ENCODE data around the gene CYP27A1. TPM values are rescaled to one million over a fixed set of nuclear protein-coding genes. Genes with fewer than 3 reads are reported as not detected.

Gene CYP27A1
- total and polyA plus RNA-seq, 5 experiments from 2014 or later: 0.14 to 0.53 (median 0.31) TPM

DNA sequence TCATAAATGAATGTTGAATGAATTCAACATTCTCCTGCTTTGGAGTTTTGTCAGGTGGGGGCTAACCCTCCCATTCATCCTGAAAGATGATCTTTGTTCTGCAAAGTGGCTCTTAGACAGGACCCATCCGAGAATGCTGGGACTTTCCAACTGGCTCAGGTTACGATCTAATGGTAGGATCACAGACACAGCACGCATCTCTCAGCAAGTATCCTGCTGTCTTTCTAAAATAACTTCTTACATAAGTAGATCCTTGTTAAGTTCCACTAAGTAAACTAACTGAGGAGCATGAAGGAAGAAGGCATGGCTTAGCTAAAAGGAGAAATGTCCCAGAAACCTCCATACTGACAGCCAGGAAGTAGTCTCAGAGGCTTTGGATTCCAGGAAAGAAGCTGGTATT lies 23.7 kb downstream of the CYP27A1 start:
- POLR2A ChIA-PET: no interaction called here
- H3K36me3 Mint-ChIP-seq: peaks cover 2 to 13% (median 12%) of the 10 kb centered on the region in 3 donors
- peaks cover 0 to 9% (median 7%) of the 10 kb centered on the region in 4 donors for H3K4me1 Mint-ChIP-seq
- H3K27me3 Mint-ChIP-seq: peaks cover 16 to 38% (median 30%) of the 10 kb centered on the region in 5 donors
- DNase-seq: no peak
- H3K9me3 Mint-ChIP-seq: peaks cover 0 to 19% (median 12%) of the 10 kb centered on the region in 9 donors
- ATAC-seq: no peak
- no peak overlapping the region for H3K27ac Mint-ChIP-seq
- H3K4me3 Mint-ChIP-seq: no peak overlapping the region

GRCh38 chr2:218806346-218806978 lies 24.5 kb downstream of the CYP27A1 start:
- ATAC-seq (no peak), DNase-seq (no peak)
- Mint-ChIP-seq H3K36me3 (peaks cover 2 to 13% (median 12%) of the 10 kb centered on the region in 3 donors), H3K9me3 (peaks cover 0 to 19% (median 12%) of the 10 kb centered on the region in 9 donors), H3K27ac (peak overlapping the region in 1 of 10 donors; percentile 8), H3K27me3 (peaks cover 20 to 40% (median 31%) of the 10 kb centered on the region in 5 donors), H3K4me1 (peaks cover 0 to 9% (median 7%) of the 10 kb centered on the region in 4 donors), H3K4me3 (no peak overlapping the region)
- POLR2A ChIA-PET: no interaction called here

- Mint-ChIP-seq H3K36me3 (peaks cover 2 to 13% (median 12%) of the 10 kb centered on the region in 3 donors), H3K9me3 (peaks cover 0 to 19% (median 12%) of the 10 kb centered on the region in 9 donors), H3K27me3 (peaks cover 23 to 52% (median 30%) of the 10 kb centered on the region in 5 donors), H3K27ac (no peak overlapping the region), H3K4me3 (no peak overlapping the region), H3K4me1 (peaks cover 0 to 4% (median under 1%) of the 10 kb centered on the region in 4 donors)
- POLR2A ChIA-PET: no interaction called here
- no peak for DNase-seq
- ATAC-seq: no peak
These were observed 25.7 kb downstream of the CYP27A1 start for GRCh38 chr2:218807626-218808025.

DNA sequence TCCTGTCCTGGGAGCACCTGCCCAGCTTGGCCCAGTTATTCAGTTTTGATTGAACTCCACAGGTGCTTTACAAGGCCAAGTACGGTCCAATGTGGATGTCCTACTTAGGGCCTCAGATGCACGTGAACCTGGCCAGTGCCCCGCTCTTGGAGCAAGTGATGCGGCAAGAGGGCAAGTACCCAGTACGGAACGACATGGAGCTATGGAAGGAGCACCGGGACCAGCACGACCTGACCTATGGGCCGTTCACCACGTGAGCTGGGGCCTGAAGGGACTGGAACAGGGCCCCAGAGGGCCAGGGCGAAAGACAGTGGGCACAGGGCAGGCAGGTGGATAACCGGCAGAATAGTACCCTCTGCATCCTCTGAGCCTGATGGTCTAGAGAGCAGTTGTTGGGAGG lies 27.6 kb downstream of the CYP27A1 start:
- Mint-ChIP-seq H3K9me3 (peaks cover 0 to 13% (median 10%) of the 10 kb centered on the region in 9 donors), H3K4me3 (no peak overlapping the region), H3K27me3 (peaks cover 23 to 68% (median 34%) of the 10 kb centered on the region in 5 donors), H3K27ac (peak overlapping the region in 1 of 10 donors; percentile 31), H3K4me1 (no peaks in the 10 kb centered on the region), H3K36me3 (peaks cover 2 to 13% (median 8%) of the 10 kb centered on the region in 3 donors)
- DNase-seq: no peak
- no peak for ATAC-seq
- POLR2A ChIA-PET: interaction anchor here (1.1 kb wide), 1 partner anchor 99 kb away, joined by 3 read pairs; the partner anchor contains the start of gene TTLL4

DNA sequence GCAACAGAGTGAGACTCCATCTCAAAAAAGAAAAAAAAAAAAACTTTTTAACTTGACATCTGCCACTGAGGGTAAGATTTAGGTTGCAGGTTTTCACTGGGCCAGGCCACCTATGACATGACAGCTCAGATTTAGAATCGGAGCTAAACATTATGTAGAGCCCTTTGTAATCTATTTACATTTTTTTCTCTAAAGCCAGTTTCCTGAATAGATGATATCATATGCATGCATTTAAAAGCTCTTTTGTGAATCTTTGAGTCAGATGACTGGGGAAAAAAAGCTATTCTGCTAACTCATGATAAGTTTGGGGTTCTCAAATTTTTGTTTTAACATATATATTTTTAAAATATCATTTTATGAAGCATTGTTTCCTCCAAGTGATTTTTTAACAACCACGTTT lies 28.3 kb downstream of the CYP27A1 start:
- Mint-ChIP-seq H3K27me3 (peaks cover 15 to 60% (median 34%) of the 10 kb centered on the region in 5 donors), H3K36me3 (peaks cover 0 to 5% (median under 1%) of the 10 kb centered on the region in 3 donors), H3K27ac (no peak overlapping the region), H3K4me3 (no peak overlapping the region), H3K9me3 (peaks cover 0 to 6% (median 3%) of the 10 kb centered on the region in 9 donors), H3K4me1 (no peaks in the 10 kb centered on the region)
- DNase-seq: no peak
- ATAC-seq: no peak
- POLR2A ChIA-PET: interaction anchor here (1.1 kb wide), 1 partner anchor 99 kb away, joined by 3 read pairs; the partner anchor contains the start of gene TTLL4

DNA sequence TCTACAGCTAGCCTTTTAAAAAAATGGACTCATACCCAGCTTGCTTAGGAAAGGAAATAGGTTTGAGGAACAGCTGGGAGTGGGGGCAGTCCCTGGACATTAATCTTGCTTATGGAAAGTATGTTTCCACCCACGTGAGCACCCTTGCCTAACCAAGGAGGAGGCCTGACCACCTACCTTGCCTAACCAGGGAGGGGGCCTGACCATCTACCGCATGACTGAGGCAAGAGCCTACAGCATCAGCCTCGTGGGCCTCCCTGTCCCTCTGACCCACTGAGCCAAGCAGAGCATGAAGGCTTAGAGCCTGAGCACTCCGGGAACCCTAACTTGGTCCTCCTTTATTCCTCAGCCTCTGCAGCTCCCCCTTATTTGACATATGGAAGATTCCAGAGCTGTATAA lies 29.4 kb downstream of the CYP27A1 start:
- Mint-ChIP-seq H3K4me3 (no peak overlapping the region), H3K4me1 (no peaks in the 10 kb centered on the region), H3K27me3 (peaks cover 14 to 51% (median 28%) of the 10 kb centered on the region in 5 donors), H3K27ac (no peak overlapping the region), H3K9me3 (no peaks in the 10 kb centered on the region), H3K36me3 (no peaks in the 10 kb centered on the region)
- POLR2A ChIA-PET: no interaction called here
- DNase-seq (no peak), ATAC-seq (no peak)

DNA sequence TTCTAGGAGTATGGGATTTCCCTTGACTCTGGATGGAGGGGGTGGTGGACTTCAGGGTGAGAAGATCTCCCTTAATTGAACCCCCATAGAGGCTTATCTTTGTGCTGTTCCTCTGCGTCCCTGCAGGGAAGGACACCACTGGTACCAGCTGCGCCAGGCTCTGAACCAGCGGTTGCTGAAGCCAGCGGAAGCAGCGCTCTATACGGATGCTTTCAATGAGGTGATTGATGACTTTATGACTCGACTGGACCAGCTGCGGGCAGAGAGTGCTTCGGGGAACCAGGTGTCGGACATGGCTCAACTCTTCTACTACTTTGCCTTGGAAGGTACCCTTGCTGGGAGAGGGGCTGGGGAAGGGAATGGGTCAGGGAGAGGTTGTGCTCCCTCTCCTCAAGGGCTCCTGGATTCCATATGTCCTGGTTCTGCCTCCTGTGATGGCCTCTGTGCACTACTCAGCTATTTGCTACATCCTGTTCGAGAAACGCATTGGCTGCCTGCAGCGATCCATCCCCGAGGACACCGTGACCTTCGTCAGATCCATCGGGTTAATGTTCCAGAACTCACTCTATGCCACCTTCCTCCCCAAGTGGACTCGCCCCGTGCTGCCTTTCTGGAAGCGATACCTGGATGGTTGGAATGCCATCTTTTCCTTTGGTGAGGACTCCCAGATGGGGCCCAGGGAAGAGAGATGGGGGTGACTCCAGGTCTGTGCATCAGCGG lies 30.3 kb downstream of the CYP27A1 start:
- POLR2A ChIA-PET: no interaction called here
- no peaks in the 10 kb centered on the region for H3K9me3 Mint-ChIP-seq
- no peak overlapping the region for H3K4me3 Mint-ChIP-seq
- ATAC-seq: no peak
- H3K27ac Mint-ChIP-seq: no peak overlapping the region
- H3K36me3 Mint-ChIP-seq: no peaks in the 10 kb centered on the region
- peaks cover 12 to 45% (median 25%) of the 10 kb centered on the region in 5 donors for H3K27me3 Mint-ChIP-seq
- no peaks in the 10 kb centered on the region for H3K4me1 Mint-ChIP-seq
- no peak for DNase-seq

DNA sequence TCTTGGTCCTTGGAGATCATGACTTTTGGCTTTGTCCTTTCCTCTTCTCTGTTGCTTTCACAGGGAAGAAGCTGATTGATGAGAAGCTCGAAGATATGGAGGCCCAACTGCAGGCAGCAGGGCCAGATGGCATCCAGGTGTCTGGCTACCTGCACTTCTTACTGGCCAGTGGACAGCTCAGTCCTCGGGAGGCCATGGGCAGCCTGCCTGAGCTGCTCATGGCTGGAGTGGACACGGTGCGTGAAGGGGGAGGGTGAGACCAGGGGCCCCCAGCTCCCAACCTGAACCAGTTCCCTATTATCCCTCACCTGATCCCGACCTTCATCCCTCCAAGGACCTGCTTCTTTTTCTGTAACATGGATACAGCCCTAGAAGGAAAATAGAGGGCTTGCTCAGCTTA lies 30.9 kb downstream of the CYP27A1 start:
- POLR2A ChIA-PET: no interaction called here
- H3K36me3 Mint-ChIP-seq: no peaks in the 10 kb centered on the region
- no peak overlapping the region for H3K4me3 Mint-ChIP-seq

DNA sequence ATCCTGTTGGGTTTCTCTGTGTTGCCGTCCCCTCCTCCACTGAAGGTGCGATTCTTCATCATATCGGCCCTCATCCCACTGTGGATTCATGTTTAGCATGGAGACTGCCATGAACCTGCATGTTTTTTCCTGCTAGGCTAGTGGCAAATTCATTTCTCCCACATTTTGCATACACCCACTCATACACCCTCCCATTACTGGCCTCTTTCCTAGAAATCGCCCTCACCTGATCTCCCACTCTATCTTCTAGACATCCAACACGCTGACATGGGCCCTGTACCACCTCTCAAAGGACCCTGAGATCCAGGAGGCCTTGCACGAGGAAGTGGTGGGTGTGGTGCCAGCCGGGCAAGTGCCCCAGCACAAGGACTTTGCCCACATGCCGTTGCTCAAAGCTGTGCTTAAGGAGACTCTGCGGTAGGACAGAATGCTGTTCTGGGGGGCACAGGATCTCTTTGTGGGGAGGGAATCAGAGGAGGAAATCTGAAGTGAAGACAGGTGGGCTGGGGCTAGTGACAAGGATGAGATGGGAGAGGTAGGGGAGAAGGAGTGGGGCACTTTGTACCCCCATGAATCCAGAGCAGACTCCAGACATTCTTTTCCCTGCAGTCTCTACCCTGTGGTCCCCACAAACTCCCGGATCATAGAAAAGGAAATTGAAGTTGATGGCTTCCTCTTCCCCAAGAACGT lies 32.0 kb downstream of the CYP27A1 start:
- Mint-ChIP-seq H3K4me3 (no peak overlapping the region), H3K27ac (no peak overlapping the region), H3K36me3 (no peaks in the 10 kb centered on the region), H3K4me1 (no peaks in the 10 kb centered on the region), H3K9me3 (no peaks in the 10 kb centered on the region), H3K27me3 (peaks cover 7 to 43% (median 20%) of the 10 kb centered on the region in 5 donors)
- POLR2A ChIA-PET: no interaction called here
- DNase-seq: no peak
- no peak for ATAC-seq

More for the DNA sequence above, 30.9 kb downstream of the CYP27A1 start:
- Mint-ChIP-seq H3K27ac (no peak overlapping the region), H3K9me3 (no peaks in the 10 kb centered on the region), H3K27me3 (peaks cover 12 to 45% (median 28%) of the 10 kb centered on the region in 5 donors), H3K4me1 (no peaks in the 10 kb centered on the region)
- no peak for DNase-seq
- no peak for ATAC-seq

- peaks cover 5 to 36% (median 15%) of the 10 kb centered on the region in 5 donors for H3K27me3 Mint-ChIP-seq
- no peaks in the 10 kb centered on the region for H3K9me3 Mint-ChIP-seq
- ATAC-seq (no peak), DNase-seq (no peak)
- H3K27ac Mint-ChIP-seq: no peak overlapping the region
- POLR2A ChIA-PET: no interaction called here
- H3K4me1 Mint-ChIP-seq: no peaks in the 10 kb centered on the region
- no peak overlapping the region for H3K4me3 Mint-ChIP-seq
- no peaks in the 10 kb centered on the region for H3K36me3 Mint-ChIP-seq
These were observed 32.7 kb downstream of the CYP27A1 start for GRCh38 chr2:218814540-218815243.

DNA sequence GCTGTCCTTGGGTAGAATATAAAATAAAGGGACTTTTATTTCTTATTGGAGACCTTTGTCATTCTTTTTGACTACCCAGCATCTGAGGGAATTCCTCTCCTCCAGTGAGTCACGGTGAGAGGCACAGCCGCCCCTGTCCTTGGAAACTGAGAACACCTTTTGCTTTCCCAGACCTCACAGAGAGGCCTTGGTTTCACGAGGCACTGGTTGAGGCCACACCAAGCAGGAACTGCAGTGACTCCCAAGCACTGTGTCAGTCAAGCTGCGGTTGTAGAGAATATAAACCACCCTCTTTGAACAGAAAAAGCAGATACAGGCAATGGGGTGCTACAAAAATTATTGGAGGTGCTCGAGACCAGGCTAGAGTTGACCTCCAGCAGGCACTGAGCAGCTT lies 33.3 kb downstream of the CYP27A1 start:
- peaks cover 4 to 36% (median 15%) of the 10 kb centered on the region in 5 donors for H3K27me3 Mint-ChIP-seq

DNA sequence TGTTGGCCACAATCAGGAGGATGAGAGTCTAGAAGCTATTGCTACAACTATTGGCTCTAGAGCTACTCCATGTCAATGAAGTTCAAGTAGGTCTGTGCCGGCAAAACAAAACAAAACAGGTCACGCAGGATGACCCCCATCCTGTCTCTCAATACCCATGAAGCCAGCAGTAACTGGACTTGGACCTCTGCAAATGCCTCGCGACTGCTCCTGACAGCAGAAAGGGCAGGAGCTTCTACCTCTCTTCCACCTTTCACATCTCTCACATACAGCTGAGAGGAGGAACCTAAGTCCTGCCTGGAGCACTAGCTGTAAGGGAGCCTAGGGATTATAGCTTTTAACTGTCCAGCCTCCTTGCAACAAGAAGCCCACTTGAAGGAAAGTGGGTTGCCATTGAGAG lies 33.7 kb downstream of the CYP27A1 start:
- Mint-ChIP-seq H3K4me3 (no peak overlapping the region), H3K27ac (no peak overlapping the region), H3K27me3 (peaks cover 4 to 40% (median 17%) of the 10 kb centered on the region in 5 donors), H3K36me3 (no peaks in the 10 kb centered on the region), H3K9me3 (no peaks in the 10 kb centered on the region), H3K4me1 (no peaks in the 10 kb centered on the region)
- POLR2A ChIA-PET: no interaction called here
- ATAC-seq (no peak), DNase-seq (no peak)

More for the DNA sequence above, 33.3 kb downstream of the CYP27A1 start:
- POLR2A ChIA-PET: no interaction called here
- ATAC-seq: no peak
- Mint-ChIP-seq H3K4me1 (no peaks in the 10 kb centered on the region), H3K27ac (no peak overlapping the region), H3K9me3 (no peaks in the 10 kb centered on the region), H3K36me3 (no peaks in the 10 kb centered on the region), H3K4me3 (no peak overlapping the region)
- no peak for DNase-seq

All from naive thymus-derived CD8-positive, alpha-beta T cell (primary cell).